ENCODE data around the gene OSBPL8.

The OSBPL8 gene

GRCh38 chr12:76554405-76555230, 5.0 kb downstream of the OSBPL8 start:
- DNase-seq = no peak

- no peak for DNase-seq
These were observed 7.1 kb downstream of the OSBPL8 start for GRCh38 chr12:76552343-76552938.

- DNase-seq = no peak
These were observed 8.1 kb downstream of the OSBPL8 start for GRCh38 chr12:76551482-76551888.

GRCh38 chr12:76549131-76549530, 10.4 kb downstream of the OSBPL8 start:
- no peak for DNase-seq

- no peak for DNase-seq
These were observed 11.2 kb downstream of the OSBPL8 start for GRCh38 chr12:76548222-76548837.

- DNase-seq = no peak
These were observed 12.0 kb downstream of the OSBPL8 start for GRCh38 chr12:76547526-76547925.

- DNase-seq = no peak
These were observed 12.7 kb downstream of the OSBPL8 start for GRCh38 chr12:76546889-76547288.

- DNase-seq = no peak
These were observed 14.1 kb downstream of the OSBPL8 start for GRCh38 chr12:76545486-76545885.

- DNase-seq = no peak
These were observed 14.8 kb downstream of the OSBPL8 start for GRCh38 chr12:76544601-76545261.

GRCh38 chr12:76543813-76544347, 15.7 kb downstream of the OSBPL8 start:
- no peak for DNase-seq

- no peak for DNase-seq
These were observed 16.7 kb downstream of the OSBPL8 start for GRCh38 chr12:76542908-76543307.

- no peak for DNase-seq
These were observed 19.8 kb downstream of the OSBPL8 start for GRCh38 chr12:76539727-76540126.

GRCh38 chr12:76537923-76538322, 21.6 kb downstream of the OSBPL8 start:
- no peak for DNase-seq

- no peak for DNase-seq
These were observed 23.0 kb downstream of the OSBPL8 start for GRCh38 chr12:76536546-76536945.

- DNase-seq = no peak
These were observed 24.4 kb downstream of the OSBPL8 start for GRCh38 chr12:76535170-76535569.

GRCh38 chr12:76533331-76533730, 26.2 kb downstream of the OSBPL8 start:
- DNase-seq = no peak

- DNase-seq = no peak
These were observed 27.1 kb downstream of the OSBPL8 start for GRCh38 chr12:76532520-76532919.

- no peak for DNase-seq
These were observed 28.5 kb downstream of the OSBPL8 start for GRCh38 chr12:76531056-76531455.

GRCh38 chr12:76530516-76530915, 29.1 kb downstream of the OSBPL8 start:
- no peak for DNase-seq

- DNase-seq = no peak
These were observed 30.2 kb downstream of the OSBPL8 start for GRCh38 chr12:76529226-76529918.

- DNase-seq = no peak
These were observed 36.2 kb downstream of the OSBPL8 start for GRCh38 chr12:76523408-76523807.

- no peak for DNase-seq
These were observed 39.2 kb downstream of the OSBPL8 start for GRCh38 chr12:76520348-76520747.

GRCh38 chr12:76519538-76519937, 40.0 kb downstream of the OSBPL8 start:
- DNase-seq = no peak

Measured in activated T-cell treated with anti-CD3 and anti-CD28 coated beads, Interleukin-2, amount 50 U/mL, for 1 hour (primary cell).